ENCODE results near the gene LEMD3. TPM values are rescaled to one million over a fixed set of nuclear protein-coding genes. Genes with fewer than 3 reads are reported as not detected.

Gene LEMD3
- total and polyA plus RNA-seq, 2 of the 8 experiments (the other 6 are each of a cell fraction or from before 2014, with no cell fraction given) = 5.8 to 33.2 TPM

GRCh38 chr12:65189028-65189718, 19.8 kb downstream of the LEMD3 start (continued):
- TF ChIP-seq MAFK (IDR thresholded peaks at IDR 0.05; ENCODE audit: low read depth, low read length) = no peak
- TF ChIP-seq JUND (IDR thresholded peaks at IDR 0.05; ENCODE audit: low read length) = no peak
- no peak for TF ChIP-seq POLR2AphosphoS5 (IDR thresholded peaks at IDR 0.05; ENCODE audit: low read depth, low read length)
- TF ChIP-seq TCF12 (IDR thresholded peaks at IDR 0.05; ENCODE audit: low read depth, low read length) = no peak

All from H1 (cell line).